H1 (cell line): ENCODE results near the gene INVS.

Experiments used
- BCL11A ChIP-seq, 2 experiments: IDR thresholded peaks; one replicate each; pipeline ENCODE4 v1.6.1; 2011; ENCODE audit warnings: low read depth in 2 of 2, low read length in 2 of 2, mild to moderate bottlenecking in 2 of 2
- CTCF ChIP-seq, 3 experiments: IDR thresholded peaks; 1 replicate in 2 of 3; 2 replicates in 1 of 3; pipeline versions ENCODE4 v1.5.1 to v1.6.1; 2011; ENCODE audit warnings: low read length in 3 of 3, mild to moderate bottlenecking in 3 of 3, inconsistent platforms in 2 of 3, low read depth in 1 of 3, moderate library complexity in 1 of 3; ENCODE audit not compliant: insufficient read depth in 1 of 3; ENCODE audit errors: control extremely low read depth in 1 of 3
- EP300 ChIP-seq, 2 experiments: IDR thresholded peaks; 1 replicate in 1 of 2; 2 replicates in 1 of 2; pipeline ENCODE4 v1.6.1; 2011 to 2012; ENCODE audit warnings: low read depth in 2 of 2, low read length in 2 of 2, mild to moderate bottlenecking in 2 of 2, borderline replicate concordance in 1 of 2, inconsistent platforms in 1 of 2, moderate library complexity in 1 of 2
- EZH2 ChIP-seq: fragments of 200-600 bp; sonication (generic); IDR thresholded peaks from 2 replicates; pipeline ENCODE4 v1.7.1; 2012; ENCODE audit warnings: low read depth, mild to moderate bottlenecking, moderate library complexity, low read length, inconsistent platforms; ENCODE audit not compliant: severe bottlenecking
- GTF2F1 ChIP-seq: IDR thresholded peaks from 2 replicates; pipeline ENCODE4 v1.6.1; 2012; ENCODE audit warnings: low read depth, low read length, improper control_type of control experiment, borderline replicate concordance
- JUN ChIP-seq: IDR thresholded peaks from 2 replicates; pipeline ENCODE4 v1.6.1; 2011; ENCODE audit warnings: low read depth, mild to moderate bottlenecking, improper control_type of control experiment, low read length
- JUND ChIP-seq: IDR thresholded peaks from 2 replicates; pipeline ENCODE4 v1.6.1; 2011; ENCODE audit warnings: mild to moderate bottlenecking, improper control_type of control experiment, low read length
- POLR2A ChIP-seq, 2 experiments: IDR thresholded peaks; 1 replicate in 1 of 2; 2 replicates in 1 of 2; pipeline ENCODE4 v1.6.1; 2011; ENCODE audit warnings: low read depth in 2 of 2, low read length in 2 of 2, mild to moderate bottlenecking in 2 of 2; ENCODE audit errors: control extremely low read depth in 1 of 2
- POLR2AphosphoS5 ChIP-seq: IDR thresholded peaks from 2 replicates; pipeline ENCODE4 v1.6.1; 2011; ENCODE audit warnings: low read depth, low read length
- TAF1 ChIP-seq: IDR thresholded peaks from 2 replicates; pipeline ENCODE4 v1.6.1; 2011; ENCODE audit warnings: mild to moderate bottlenecking, low read depth, low read length
- TCF12 ChIP-seq: IDR thresholded peaks from 2 replicates; pipeline ENCODE4 v1.6.1; 2011; ENCODE audit warnings: low read depth, mild to moderate bottlenecking, low read length
- ZNF274 ChIP-seq: IDR thresholded peaks from 2 replicates; pipeline ENCODE4 v1.7.0; 2012; ENCODE audit warnings: low read length, borderline replicate concordance; ENCODE audit errors: extremely low read depth

GRCh38 chr9:100307080-100307479 is 208.0 kb downstream of the INVS start:
- TF ChIP-seq ZNF274 (no peak), GTF2F1 (no peak), CTCF (IDR thresholded peaks at IDR 0.05; ENCODE audit: control extremely low read depth in 1 of 3, insufficient read depth in 1 of 3, low read depth in 1 of 3, low read length in 3 of 3) (no peak), EZH2 (no peak), TCF12 (no peak), BCL11A (IDR thresholded peaks at IDR 0.05; ENCODE audit: low read depth in 2 of 2, low read length in 2 of 2) (no peak), JUN (no peak), POLR2AphosphoS5 (no peak), JUND (no peak), POLR2A (IDR thresholded peaks at IDR 0.05; ENCODE audit: control extremely low read depth in 1 of 2, low read depth in 2 of 2, low read length in 2 of 2) (no peak), TAF1 (no peak), EP300 (IDR thresholded peaks at IDR 0.05; ENCODE audit: borderline replicate concordance in 1 of 2, low read depth in 2 of 2, low read length in 2 of 2) (no peak)
